Measurements from ENCODE around the gene ADGRA1. TPM values are rescaled to one million over a fixed set of nuclear protein-coding genes. Genes with fewer than 3 reads are reported as not detected.

The ADGRA1 gene
- total RNA-seq, 2 experiments from 2014 or later = not detected

DNA sequence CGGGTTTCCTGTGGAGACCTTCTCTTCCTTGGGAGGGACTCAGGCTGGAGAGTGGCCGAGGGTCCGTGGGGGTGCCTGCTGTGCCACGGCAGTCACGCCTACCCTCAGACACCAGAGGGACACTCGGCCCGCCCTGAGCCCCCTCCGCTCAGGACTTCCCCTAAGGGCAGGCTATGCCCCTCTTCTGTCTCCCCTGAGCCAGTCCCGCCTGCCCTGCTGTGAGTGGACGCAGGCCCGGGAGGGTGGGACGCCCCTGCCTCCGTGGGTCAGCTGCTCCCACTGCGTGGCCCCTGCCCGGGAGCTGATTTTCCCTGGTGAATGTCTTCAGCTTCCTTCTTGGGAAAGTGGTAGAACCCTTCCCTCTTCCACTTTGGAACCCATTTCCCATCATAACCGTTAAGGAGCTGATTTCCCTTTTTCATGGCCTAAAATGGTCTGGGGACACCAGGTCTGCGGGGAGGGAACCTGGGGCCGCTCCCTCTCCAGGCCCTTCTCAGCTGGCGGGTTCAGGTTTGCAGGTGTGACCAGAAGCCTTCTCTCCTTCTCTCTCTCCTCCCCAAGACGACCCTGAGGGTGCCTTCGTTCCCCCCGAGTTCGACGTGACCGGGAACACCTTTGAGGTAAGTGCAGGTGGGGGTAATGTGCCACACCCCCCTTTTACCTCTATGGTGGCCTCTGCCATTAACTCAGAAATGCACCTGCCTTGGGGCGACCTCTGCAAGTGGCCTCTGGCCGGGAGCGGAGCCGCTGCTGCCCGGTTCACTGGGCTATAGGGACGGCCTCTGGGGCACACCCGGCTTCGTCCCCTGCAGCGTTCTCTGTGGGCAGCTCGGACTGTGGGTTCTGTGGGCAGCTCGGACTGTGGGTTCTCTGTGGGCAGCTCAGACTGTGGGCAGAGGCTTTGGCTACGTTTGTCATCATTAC, 80.2 kb downstream of the ADGRA1 start:
- H3K4me1 ChIP-seq (ENCODE audit: insufficient read depth, low read length, poor library complexity, severe bottlenecking) = no peaks in the 10 kb centered on the region
- H4K20me1 ChIP-seq (ENCODE audit: insufficient read depth, low read length) = no peaks in the 10 kb centered on the region
- H3K4me2 ChIP-seq (ENCODE audit: low read length) = no peak overlapping the region
- H3K27ac ChIP-seq (ENCODE audit: low read depth, low read length, poor library complexity, severe bottlenecking) = no peak overlapping the region
- H3K9me3 ChIP-seq (ENCODE audit: low read length) = no peaks in the 10 kb centered on the region
- no peak overlapping the region for H3K4me3 ChIP-seq (ENCODE audit: low read depth, low read length, poor library complexity, severe bottlenecking)
- H3K79me2 ChIP-seq (ENCODE audit: insufficient read depth, low read depth, low read length) = no peaks in the 10 kb centered on the region
- intact Hi-C loops (cut with micrococcal nuclease; ENCODE audit: unreplicated experiment) = no loop called here
- ChIA-PET CTCF (ENCODE audit: unreplicated experiment) (no interaction called here), POLR2A (no interaction called here)
- no TSS peak for BruUV-seq (replicated peaks)
- no peaks in the 10 kb centered on the region for H3K9me2 ChIP-seq (ENCODE audit: insufficient read depth, low read length)
- no peak for TF ChIP-seq EZH2phosphoT487 (IDR thresholded peaks at IDR 0.05; ENCODE audit: borderline replicate concordance, low read depth, low read length)
- TF ChIP-seq, protein P1, sequence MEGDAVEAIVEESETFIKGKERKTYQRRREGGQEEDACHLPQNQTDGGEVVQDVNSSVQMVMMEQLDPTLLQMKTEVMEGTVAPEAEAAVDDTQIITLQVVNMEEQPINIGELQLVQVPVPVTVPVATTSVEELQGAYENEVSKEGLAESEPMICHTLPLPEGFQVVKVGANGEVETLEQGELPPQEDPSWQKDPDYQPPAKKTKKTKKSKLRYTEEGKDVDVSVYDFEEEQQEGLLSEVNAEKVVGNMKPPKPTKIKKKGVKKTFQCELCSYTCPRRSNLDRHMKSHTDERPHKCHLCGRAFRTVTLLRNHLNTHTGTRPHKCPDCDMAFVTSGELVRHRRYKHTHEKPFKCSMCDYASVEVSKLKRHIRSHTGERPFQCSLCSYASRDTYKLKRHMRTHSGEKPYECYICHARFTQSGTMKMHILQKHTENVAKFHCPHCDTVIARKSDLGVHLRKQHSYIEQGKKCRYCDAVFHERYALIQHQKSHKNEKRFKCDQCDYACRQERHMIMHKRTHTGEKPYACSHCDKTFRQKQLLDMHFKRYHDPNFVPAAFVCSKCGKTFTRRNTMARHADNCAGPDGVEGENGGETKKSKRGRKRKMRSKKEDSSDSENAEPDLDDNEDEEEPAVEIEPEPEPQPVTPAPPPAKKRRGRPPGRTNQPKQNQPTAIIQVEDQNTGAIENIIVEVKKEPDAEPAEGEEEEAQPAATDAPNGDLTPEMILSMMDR (conservative IDR thresholded peaks at IDR 0.05; ENCODE audit: low read length) = no peak
- no peak overlapping the region for H2AFZ ChIP-seq (ENCODE audit: low read length)
- no peaks in the 10 kb centered on the region for H3K36me3 ChIP-seq (ENCODE audit: insufficient read depth, low read length)
- DNase-seq (ENCODE audit: low spot score) = no peak

GRCh38 chr10:133168617-133169031, 80.9 kb downstream of the ADGRA1 start:
- Histone ChIP-seq H4K20me1 (ENCODE audit: insufficient read depth, low read length) (no peaks in the 10 kb centered on the region), H3K27ac (ENCODE audit: low read depth, low read length, poor library complexity, severe bottlenecking) (no peak overlapping the region), H3K79me2 (ENCODE audit: insufficient read depth, low read depth, low read length) (no peaks in the 10 kb centered on the region), H3K36me3 (ENCODE audit: insufficient read depth, low read length) (no peaks in the 10 kb centered on the region), H3K4me1 (ENCODE audit: insufficient read depth, low read length, poor library complexity, severe bottlenecking) (no peaks in the 10 kb centered on the region), H3K9me3 (ENCODE audit: low read length) (no peaks in the 10 kb centered on the region), H3K9me2 (ENCODE audit: insufficient read depth, low read length) (no peaks in the 10 kb centered on the region), H2AFZ (ENCODE audit: low read length) (no peak overlapping the region), H3K4me2 (ENCODE audit: low read length) (no peak overlapping the region), H3K4me3 (ENCODE audit: low read depth, low read length, poor library complexity, severe bottlenecking) (no peak overlapping the region)
- intact Hi-C loops (cut with micrococcal nuclease; ENCODE audit: unreplicated experiment) = no loop called here
- BruUV-seq (replicated peaks) = no TSS peak
- no peak for DNase-seq (ENCODE audit: low spot score)
- POLR2A ChIA-PET = no interaction called here
- CTCF ChIA-PET (ENCODE audit: unreplicated experiment) = no interaction called here
- TF ChIP-seq, protein P1 (conservative IDR thresholded peaks at IDR 0.05; ENCODE audit: low read length) = no peak
- TF ChIP-seq EZH2phosphoT487 (IDR thresholded peaks at IDR 0.05; ENCODE audit: borderline replicate concordance, low read depth, low read length) = no peak
